Stimulated activated CD8-positive, alpha-beta memory T cell treated with anti-CD3 and anti-CD28 coated beads, Interleukin-4, amount 100 ng/mL, for 24 hours (primary cell): Measurements from ENCODE around the gene CCDC57.

Experiments used
- DNase-seq: peaks from one replicate; pipeline ENCODE4 v3.0.0-alpha.2; 2020; ENCODE audit warnings: low read depth

CCDC57 gene

GRCh38 chr17:82080789-82081464 lies 131.7 kb downstream of the CCDC57 start:
- no peak for DNase-seq

GRCh38 chr17:82080048-82080788 lies 132.4 kb downstream of the CCDC57 start:
- DNase-seq = no peak

GRCh38 chr17:82079001-82079677 lies 133.5 kb downstream of the CCDC57 start:
- no peak for DNase-seq

GRCh38 chr17:82078433-82078832 lies 134.2 kb downstream of the CCDC57 start:
- no peak for DNase-seq

GRCh38 chr17:82077617-82078358 lies 134.9 kb downstream of the CCDC57 start:
- DNase-seq = no peak

GRCh38 chr17:82076785-82077591 lies 135.7 kb downstream of the CCDC57 start:
- no peak for DNase-seq

- no peak for DNase-seq
Observed at GRCh38 chr17:82076018-82076784, 136.4 kb downstream of the CCDC57 start.

- no peak for DNase-seq
Observed at GRCh38 chr17:82073446-82073845, 139.2 kb downstream of the CCDC57 start.

GRCh38 chr17:82072827-82073226 lies 139.8 kb downstream of the CCDC57 start:
- DNase-seq = no peak

GRCh38 chr17:82070611-82071010 lies 142.0 kb downstream of the CCDC57 start:
- DNase-seq = no peak

- peak; percentile 58 for DNase-seq
Observed at GRCh38 chr17:82065638-82066303, 146.9 kb downstream of the CCDC57 start, which contains the start of gene DUS1L. TSS of gene DUS1L (minus strand) at chr17:82065804. CDS start at chr17:82065059, 745 bp downstream.

GRCh38 chr17:82065193-82065637 lies 147.4 kb downstream of the CCDC57 start:
- no peak for DNase-seq

GRCh38 chr17:82064433-82065192 lies 148.0 kb downstream of the CCDC57 start:
- DNase-seq = no peak

GRCh38 chr17:82063424-82064415 lies 148.9 kb downstream of the CCDC57 start:
- no peak for DNase-seq

- no peak for DNase-seq
Observed at GRCh38 chr17:82062984-82063368, 149.7 kb downstream of the CCDC57 start.

- DNase-seq = no peak
Observed at GRCh38 chr17:82062076-82062983, 150.3 kb downstream of the CCDC57 start.
